H1 (cell line): ENCODE data around the gene GUCY1A2.

Experiments
- CEBPB ChIP-seq: IDR thresholded peaks from 2 replicates; pipeline ENCODE4 v1.6.1; 2012; ENCODE audit warnings: low read depth, low read length
- EP300 ChIP-seq, 2 experiments: IDR thresholded peaks; 1 replicate in 1 of 2; 2 replicates in 1 of 2; pipeline ENCODE4 v1.6.1; 2011 to 2012; ENCODE audit warnings: low read depth in 2 of 2, low read length in 2 of 2, mild to moderate bottlenecking in 2 of 2, borderline replicate concordance in 1 of 2, inconsistent platforms in 1 of 2, moderate library complexity in 1 of 2
- EZH2 ChIP-seq: fragments of 200-600 bp; sonication (generic); IDR thresholded peaks from 2 replicates; pipeline ENCODE4 v1.7.1; 2012; ENCODE audit warnings: low read depth, mild to moderate bottlenecking, moderate library complexity, low read length, inconsistent platforms; ENCODE audit not compliant: severe bottlenecking
- GABPA ChIP-seq: IDR thresholded peaks from 2 replicates; pipeline ENCODE4 v1.6.1; 2011; ENCODE audit warnings: mild to moderate bottlenecking, low read length, moderate library complexity, borderline replicate concordance; ENCODE audit not compliant: insufficient read depth
- GTF2F1 ChIP-seq: IDR thresholded peaks from 2 replicates; pipeline ENCODE4 v1.6.1; 2012; ENCODE audit warnings: low read depth, low read length, improper control_type of control experiment, borderline replicate concordance
- POLR2AphosphoS5 ChIP-seq: IDR thresholded peaks from 2 replicates; pipeline ENCODE4 v1.6.1; 2011; ENCODE audit warnings: low read depth, low read length
- SIN3A ChIP-seq, 2 experiments: IDR thresholded peaks in 1 of 2; conservative IDR thresholded peaks in 1 of 2; 2 replicates each; pipeline ENCODE4 v1.6.1; 2011 to 2012; ENCODE audit warnings: low read length in 2 of 2, improper control_type of control experiment in 1 of 2, low read depth in 1 of 2, mild to moderate bottlenecking in 1 of 2
- SP2 ChIP-seq: IDR thresholded peaks from 2 replicates; pipeline ENCODE4 v1.6.1; 2012; ENCODE audit warnings: mild to moderate bottlenecking, low read length, inconsistent platforms
- ZNF274 ChIP-seq: IDR thresholded peaks from 2 replicates; pipeline ENCODE4 v1.7.0; 2012; ENCODE audit warnings: low read length, borderline replicate concordance; ENCODE audit errors: extremely low read depth
- TF ChIP-seq, protein P1 (sequence below), 3 experiments: IDR thresholded peaks; 1 replicate in 2 of 3; 2 replicates in 1 of 3; pipeline versions ENCODE4 v1.5.1 to v1.6.1; 2011; ENCODE audit warnings: low read length in 3 of 3, mild to moderate bottlenecking in 3 of 3, inconsistent platforms in 2 of 3, low read depth in 1 of 3, moderate library complexity in 1 of 3; ENCODE audit not compliant: insufficient read depth in 1 of 3; ENCODE audit errors: control extremely low read depth in 1 of 3
- TF ChIP-seq, protein P2 (sequence below): IDR thresholded peaks from 2 replicates; pipeline ENCODE4 v1.6.1; 2011; ENCODE audit warnings: low read length, improper control_type of control experiment

DNA sequence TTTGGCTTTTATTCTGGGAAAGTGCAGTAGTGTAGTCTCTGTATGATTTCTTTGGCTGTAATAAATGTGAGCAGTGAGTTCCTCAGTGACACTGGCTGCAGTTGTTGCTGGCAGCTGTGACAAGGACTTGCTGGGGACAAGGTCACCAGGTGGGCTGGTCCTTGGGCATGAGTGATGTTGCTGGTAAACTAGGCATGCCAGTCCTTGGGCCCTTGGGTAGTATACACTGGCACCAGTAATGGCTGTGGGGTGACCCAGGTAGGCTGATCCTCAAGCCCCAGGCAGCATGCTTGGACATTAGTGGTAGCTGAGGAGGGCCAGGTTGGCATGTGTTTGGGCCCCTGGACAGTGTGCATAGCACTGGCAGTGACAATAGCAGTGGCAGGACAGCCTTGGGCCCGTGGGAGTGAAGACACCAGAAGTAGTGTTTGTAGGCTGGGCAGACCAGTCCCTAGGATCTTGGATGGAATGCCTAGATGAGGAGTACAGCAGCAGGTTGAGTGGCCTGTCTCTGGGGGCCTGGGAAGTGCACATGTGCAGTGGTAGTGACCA is 164.3 kb downstream of the GUCY1A2 start:
- no peak for TF ChIP-seq GTF2F1
- no peak for TF ChIP-seq CEBPB
- TF ChIP-seq POLR2AphosphoS5: no peak
- TF ChIP-seq, protein P1, sequence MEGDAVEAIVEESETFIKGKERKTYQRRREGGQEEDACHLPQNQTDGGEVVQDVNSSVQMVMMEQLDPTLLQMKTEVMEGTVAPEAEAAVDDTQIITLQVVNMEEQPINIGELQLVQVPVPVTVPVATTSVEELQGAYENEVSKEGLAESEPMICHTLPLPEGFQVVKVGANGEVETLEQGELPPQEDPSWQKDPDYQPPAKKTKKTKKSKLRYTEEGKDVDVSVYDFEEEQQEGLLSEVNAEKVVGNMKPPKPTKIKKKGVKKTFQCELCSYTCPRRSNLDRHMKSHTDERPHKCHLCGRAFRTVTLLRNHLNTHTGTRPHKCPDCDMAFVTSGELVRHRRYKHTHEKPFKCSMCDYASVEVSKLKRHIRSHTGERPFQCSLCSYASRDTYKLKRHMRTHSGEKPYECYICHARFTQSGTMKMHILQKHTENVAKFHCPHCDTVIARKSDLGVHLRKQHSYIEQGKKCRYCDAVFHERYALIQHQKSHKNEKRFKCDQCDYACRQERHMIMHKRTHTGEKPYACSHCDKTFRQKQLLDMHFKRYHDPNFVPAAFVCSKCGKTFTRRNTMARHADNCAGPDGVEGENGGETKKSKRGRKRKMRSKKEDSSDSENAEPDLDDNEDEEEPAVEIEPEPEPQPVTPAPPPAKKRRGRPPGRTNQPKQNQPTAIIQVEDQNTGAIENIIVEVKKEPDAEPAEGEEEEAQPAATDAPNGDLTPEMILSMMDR (IDR thresholded peaks at IDR 0.05; ENCODE audit: control extremely low read depth in 1 of 3, insufficient read depth in 1 of 3, low read depth in 1 of 3, low read length in 3 of 3): no peak
- no peak for TF ChIP-seq EZH2
- no peak for TF ChIP-seq SP2
- TF ChIP-seq, protein P2, sequence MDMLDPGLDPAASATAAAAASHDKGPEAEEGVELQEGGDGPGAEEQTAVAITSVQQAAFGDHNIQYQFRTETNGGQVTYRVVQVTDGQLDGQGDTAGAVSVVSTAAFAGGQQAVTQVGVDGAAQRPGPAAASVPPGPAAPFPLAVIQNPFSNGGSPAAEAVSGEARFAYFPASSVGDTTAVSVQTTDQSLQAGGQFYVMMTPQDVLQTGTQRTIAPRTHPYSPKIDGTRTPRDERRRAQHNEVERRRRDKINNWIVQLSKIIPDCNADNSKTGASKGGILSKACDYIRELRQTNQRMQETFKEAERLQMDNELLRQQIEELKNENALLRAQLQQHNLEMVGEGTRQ: no peak
- TF ChIP-seq EP300 (IDR thresholded peaks at IDR 0.05; ENCODE audit: borderline replicate concordance in 1 of 2, low read depth in 2 of 2, low read length in 2 of 2): no peak
- TF ChIP-seq SIN3A (conservative IDR thresholded peaks at IDR 0.05 in 1 of 2, IDR thresholded peaks at IDR 0.05 in 1 of 2; ENCODE audit: low read depth in 1 of 2, low read length in 2 of 2): no peak
- TF ChIP-seq ZNF274: no peak
- no peak for TF ChIP-seq GABPA
